ENCODE data around the gene FAM3D. TPM values are rescaled to one million over a fixed set of nuclear protein-coding genes. Genes with fewer than 3 reads are reported as not detected.

FAM3D gene
- total and polyA plus RNA-seq, 2 of the 8 experiments (the other 6 are each of a cell fraction or from before 2014, with no cell fraction given), result not detected

DNA sequence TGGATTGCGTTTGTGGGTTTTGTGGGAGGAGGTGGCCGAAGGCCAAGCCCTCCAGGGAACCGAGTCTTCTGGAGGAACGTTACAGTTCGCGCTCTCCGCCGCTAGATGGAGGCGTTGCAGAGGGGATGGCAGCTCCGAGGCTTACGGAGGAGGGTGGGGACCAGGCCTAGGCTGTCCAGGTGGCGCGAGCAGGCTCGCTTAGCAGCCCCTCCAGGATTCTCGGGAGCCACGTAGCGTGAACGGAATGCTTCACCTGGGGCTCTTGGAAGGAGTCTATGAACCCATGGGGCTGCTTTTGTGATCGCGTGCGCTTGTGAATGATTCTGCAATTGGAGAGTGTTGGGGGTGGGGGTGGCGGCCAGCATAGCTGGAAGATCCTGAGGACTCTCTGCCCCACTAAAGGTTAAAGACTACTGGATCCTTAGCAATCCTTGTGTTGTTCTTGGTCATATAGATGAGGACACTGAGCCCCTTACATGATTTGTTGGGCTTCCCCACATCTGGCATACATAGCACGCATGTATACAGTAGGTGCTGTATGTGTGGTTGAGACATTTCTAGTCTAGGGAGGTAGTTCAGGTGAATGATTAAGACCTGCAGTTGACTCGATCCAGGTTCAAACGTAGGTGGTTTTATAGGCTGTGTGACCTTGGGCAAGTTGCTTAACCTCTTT lies 25.7 kb downstream of the FAM3D start (continued):
- TF ChIP-seq, protein P1, sequence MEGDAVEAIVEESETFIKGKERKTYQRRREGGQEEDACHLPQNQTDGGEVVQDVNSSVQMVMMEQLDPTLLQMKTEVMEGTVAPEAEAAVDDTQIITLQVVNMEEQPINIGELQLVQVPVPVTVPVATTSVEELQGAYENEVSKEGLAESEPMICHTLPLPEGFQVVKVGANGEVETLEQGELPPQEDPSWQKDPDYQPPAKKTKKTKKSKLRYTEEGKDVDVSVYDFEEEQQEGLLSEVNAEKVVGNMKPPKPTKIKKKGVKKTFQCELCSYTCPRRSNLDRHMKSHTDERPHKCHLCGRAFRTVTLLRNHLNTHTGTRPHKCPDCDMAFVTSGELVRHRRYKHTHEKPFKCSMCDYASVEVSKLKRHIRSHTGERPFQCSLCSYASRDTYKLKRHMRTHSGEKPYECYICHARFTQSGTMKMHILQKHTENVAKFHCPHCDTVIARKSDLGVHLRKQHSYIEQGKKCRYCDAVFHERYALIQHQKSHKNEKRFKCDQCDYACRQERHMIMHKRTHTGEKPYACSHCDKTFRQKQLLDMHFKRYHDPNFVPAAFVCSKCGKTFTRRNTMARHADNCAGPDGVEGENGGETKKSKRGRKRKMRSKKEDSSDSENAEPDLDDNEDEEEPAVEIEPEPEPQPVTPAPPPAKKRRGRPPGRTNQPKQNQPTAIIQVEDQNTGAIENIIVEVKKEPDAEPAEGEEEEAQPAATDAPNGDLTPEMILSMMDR (IDR thresholded peaks at IDR 0.05; ENCODE audit: control extremely low read depth in 1 of 3, insufficient read depth in 1 of 3, low read depth in 1 of 3, low read length in 3 of 3), result peak; percentile 92 to 97 (median 94)
- no peak for TF ChIP-seq JUND (IDR thresholded peaks at IDR 0.05; ENCODE audit: low read length)
- no peak for TF ChIP-seq HDAC2 (IDR thresholded peaks at IDR 0.05; ENCODE audit: borderline replicate concordance in 1 of 2, low read depth in 2 of 2, low read length in 2 of 2)
- no peak for TF ChIP-seq BRCA1 (IDR thresholded peaks at IDR 0.05; ENCODE audit: low read depth, low read length)
- TF ChIP-seq RFX5 (IDR thresholded peaks at IDR 0.05; ENCODE audit: borderline replicate concordance, low read depth, low read length), result no peak
- TF ChIP-seq MAFK (IDR thresholded peaks at IDR 0.05; ENCODE audit: low read depth, low read length), result no peak
- TF ChIP-seq KDM5A (IDR thresholded peaks at IDR 0.05; ENCODE audit: low read length), result no peak
- TF ChIP-seq SIX5 (IDR thresholded peaks at IDR 0.05; ENCODE audit: low read depth, low read length), result no peak
- no peak for TF ChIP-seq RBBP5 (IDR thresholded peaks at IDR 0.05; ENCODE audit: borderline replicate concordance, low read depth, low read length)
- TF ChIP-seq GTF2F1 (IDR thresholded peaks at IDR 0.05; ENCODE audit: borderline replicate concordance, low read depth, low read length), result no peak
- TF ChIP-seq, protein P2, sequence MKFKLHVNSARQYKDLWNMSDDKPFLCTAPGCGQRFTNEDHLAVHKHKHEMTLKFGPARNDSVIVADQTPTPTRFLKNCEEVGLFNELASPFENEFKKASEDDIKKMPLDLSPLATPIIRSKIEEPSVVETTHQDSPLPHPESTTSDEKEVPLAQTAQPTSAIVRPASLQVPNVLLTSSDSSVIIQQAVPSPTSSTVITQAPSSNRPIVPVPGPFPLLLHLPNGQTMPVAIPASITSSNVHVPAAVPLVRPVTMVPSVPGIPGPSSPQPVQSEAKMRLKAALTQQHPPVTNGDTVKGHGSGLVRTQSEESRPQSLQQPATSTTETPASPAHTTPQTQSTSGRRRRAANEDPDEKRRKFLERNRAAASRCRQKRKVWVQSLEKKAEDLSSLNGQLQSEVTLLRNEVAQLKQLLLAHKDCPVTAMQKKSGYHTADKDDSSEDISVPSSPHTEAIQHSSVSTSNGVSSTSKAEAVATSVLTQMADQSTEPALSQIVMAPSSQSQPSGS (IDR thresholded peaks at IDR 0.05; ENCODE audit: low read length), result no peak
- TF ChIP-seq, protein P3, sequence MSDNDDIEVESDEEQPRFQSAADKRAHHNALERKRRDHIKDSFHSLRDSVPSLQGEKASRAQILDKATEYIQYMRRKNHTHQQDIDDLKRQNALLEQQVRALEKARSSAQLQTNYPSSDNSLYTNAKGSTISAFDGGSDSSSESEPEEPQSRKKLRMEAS (IDR thresholded peaks at IDR 0.05), result 0 out of 2 replicates have a peak, but pooled peaks have one; percentile 28
